Measurements from ENCODE around the gene ADGRF1.

DNA sequence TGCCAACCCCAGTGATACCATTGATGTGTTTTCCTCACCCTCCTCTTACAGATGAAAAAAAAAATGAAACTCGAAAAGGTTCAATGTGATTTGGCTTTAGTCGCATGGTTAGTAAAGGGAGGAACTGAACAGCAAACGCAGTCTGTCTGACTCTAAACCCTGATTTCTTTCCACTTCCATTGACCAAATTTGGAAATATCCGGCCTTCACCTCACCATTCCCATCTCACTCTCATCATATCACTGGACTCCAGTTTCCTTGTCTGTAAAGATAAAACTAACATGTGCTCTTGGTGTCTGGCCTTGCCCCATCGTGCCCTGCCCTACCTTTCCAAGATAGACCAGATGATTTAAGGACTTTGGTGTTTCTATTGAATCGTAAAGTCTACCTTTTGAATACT lies 48.7 kb upstream of the ADGRF1 start:
- TF ChIP-seq, protein P1, sequence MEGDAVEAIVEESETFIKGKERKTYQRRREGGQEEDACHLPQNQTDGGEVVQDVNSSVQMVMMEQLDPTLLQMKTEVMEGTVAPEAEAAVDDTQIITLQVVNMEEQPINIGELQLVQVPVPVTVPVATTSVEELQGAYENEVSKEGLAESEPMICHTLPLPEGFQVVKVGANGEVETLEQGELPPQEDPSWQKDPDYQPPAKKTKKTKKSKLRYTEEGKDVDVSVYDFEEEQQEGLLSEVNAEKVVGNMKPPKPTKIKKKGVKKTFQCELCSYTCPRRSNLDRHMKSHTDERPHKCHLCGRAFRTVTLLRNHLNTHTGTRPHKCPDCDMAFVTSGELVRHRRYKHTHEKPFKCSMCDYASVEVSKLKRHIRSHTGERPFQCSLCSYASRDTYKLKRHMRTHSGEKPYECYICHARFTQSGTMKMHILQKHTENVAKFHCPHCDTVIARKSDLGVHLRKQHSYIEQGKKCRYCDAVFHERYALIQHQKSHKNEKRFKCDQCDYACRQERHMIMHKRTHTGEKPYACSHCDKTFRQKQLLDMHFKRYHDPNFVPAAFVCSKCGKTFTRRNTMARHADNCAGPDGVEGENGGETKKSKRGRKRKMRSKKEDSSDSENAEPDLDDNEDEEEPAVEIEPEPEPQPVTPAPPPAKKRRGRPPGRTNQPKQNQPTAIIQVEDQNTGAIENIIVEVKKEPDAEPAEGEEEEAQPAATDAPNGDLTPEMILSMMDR (conservative IDR thresholded peaks at IDR 0.05 in 1 of 2, IDR thresholded peaks at IDR 0.05 in 1 of 2; ENCODE audit: low read depth in 1 of 2, low read length in 2 of 2) = no peak
- no peak for TF ChIP-seq EZH2 (IDR thresholded peaks at IDR 0.05; ENCODE audit: low read length, missing control alignments)
